DMS 273 (cell line): ENCODE data around the gene CYBA.

Experiments used
- DNase-seq: peaks from one replicate; lab custom pipeline; 2025; ENCODE audit not compliant: unreplicated experiment; lab: John Stamatoyannopoulos, UW

The CYBA gene

GRCh38 chr16:88593910-88594309 is 56.9 kb downstream of the CYBA start:
- no peak for DNase-seq

GRCh38 chr16:88593489-88593888 is 57.4 kb downstream of the CYBA start:
- no peak for DNase-seq
